Fibroblast of peridontal ligament (primary cell): ENCODE data around the gene AMH.

Experiments used
- DNase-seq: peaks from one replicate; pipeline ENCODE4 v3.0.0-alpha.2; 2010; ENCODE audit errors: extremely low read depth

Gene AMH

DNA sequence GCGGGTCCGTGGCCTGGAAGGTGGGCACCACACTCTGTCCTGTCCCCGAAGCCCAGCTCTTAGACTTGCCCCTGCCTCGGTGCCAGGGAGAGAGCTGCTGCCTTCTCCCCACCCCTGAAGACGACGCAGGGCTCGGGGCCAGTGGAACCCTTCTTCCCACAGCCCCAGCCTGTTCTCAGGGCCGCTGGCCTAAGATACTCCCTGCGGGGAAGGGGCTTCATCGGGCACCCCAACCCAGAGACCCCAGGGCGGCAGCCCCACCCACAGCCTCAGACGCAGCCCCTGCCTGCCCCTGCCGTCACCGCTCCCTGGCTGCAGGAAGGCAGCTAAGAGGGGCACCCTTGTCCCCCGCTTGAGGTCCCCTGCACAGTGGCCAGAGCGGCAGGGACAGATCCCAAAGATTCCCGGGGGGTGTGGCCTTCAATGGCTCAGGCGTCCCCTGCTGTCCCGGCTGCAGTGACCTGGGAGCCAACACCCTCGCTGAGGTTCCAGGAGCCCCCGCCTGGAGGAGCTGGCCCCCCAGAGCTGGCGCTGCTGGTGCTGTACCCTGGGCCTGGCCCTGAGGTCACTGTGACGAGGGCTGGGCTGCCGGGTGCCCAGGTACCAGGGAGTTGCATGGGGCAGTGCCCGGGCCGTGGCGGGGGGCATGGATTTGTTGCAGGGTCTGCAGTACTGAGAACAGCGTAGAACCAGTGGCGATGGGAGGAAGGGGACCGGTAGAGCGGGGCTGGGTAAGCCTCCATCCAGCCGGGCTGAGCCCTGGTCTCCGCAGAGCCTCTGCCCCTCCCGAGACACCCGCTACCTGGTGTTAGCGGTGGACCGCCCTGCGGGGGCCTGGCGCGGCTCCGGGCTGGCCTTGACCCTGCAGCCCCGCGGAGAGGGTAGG lies 1.0 kb downstream of the AMH start:
- no peak for DNase-seq

DNA sequence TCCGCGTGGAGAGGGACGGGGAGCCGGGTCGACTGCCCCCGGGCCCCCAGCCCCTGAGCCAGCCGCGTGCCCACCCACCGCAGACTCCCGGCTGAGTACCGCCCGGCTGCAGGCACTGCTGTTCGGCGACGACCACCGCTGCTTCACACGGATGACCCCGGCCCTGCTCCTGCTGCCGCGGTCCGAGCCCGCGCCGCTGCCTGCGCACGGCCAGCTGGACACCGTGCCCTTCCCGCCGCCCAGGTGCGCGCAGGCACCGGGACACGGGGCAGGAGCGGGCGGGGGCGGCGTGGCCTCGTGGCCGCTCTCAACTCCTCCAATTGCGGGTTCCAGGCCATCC lies 1.6 kb downstream of the AMH start:
- no peak for DNase-seq

DNA sequence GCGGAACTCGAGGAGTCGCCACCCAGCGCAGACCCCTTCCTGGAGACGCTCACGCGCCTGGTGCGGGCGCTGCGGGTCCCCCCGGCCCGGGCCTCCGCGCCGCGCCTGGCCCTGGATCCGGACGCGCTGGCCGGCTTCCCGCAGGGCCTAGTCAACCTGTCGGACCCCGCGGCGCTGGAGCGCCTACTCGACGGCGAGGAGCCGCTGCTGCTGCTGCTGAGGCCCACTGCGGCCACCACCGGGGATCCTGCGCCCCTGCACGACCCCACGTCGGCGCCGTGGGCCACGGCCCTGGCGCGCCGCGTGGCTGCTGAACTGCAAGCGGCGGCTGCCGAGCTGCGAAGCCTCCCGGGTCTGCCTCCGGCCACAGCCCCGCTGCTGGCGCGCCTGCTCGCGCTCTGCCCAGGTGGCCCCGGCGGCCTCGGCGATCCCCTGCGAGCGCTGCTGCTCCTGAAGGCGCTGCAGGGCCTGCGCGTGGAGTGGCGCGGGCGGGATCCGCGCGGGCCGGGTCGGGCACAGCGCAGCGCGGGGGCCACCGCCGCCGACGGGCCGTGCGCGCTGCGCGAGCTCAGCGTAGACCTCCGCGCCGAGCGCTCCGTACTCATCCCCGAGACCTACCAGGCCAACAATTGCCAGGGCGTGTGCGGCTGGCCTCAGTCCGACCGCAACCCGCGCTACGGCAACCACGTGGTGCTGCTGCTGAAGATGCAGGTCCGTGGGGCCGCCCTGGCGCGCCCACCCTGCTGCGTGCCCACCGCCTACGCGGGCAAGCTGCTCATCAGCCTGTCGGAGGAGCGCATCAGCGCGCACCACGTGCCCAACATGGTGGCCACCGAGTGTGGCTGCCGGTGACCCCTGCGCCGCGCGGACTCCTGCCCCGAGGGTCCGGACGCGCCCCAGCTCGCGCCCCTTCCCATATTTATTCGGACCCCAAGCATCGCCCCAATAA lies 2.3 kb downstream of the AMH start:
- DNase-seq, result no peak

DNA sequence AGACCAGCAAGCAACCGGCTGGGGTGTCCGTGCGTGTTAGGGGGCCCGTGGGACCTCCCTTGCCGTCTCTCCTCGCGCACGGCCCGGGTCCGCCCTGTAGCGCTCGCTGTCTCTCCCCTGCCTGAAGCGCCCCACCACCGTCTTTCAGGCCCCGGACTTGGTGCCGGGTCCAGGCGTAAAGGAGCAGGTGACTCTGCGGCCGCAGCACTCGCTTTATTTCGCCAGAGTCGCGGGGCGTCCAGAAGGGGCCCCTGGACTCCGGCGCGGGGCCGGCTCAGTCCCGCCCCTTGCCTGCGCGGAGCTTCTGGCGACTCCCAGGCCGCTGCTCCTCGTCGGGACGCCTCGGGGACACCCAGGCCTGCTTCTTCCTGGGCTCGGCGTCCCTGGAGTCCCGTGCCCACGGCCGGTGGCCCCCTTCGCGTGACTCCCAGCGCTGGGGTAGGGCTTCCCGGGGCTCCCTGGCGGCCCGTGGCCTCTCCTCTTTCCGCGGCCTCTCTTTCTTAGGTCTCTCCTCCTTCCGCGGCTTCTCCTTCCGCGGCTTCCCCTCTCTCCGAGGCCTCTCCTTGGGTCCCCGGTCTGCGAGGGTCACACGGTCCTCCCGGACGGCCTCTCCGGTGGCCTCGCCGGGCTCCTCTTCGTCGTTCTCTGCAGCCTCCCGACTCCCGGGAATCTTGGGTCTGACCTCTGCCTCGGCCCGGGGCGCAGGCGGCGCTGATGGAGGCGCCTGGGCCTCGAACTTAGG lies 3.1 kb downstream of the AMH start:
- DNase-seq, result no peak

DNA sequence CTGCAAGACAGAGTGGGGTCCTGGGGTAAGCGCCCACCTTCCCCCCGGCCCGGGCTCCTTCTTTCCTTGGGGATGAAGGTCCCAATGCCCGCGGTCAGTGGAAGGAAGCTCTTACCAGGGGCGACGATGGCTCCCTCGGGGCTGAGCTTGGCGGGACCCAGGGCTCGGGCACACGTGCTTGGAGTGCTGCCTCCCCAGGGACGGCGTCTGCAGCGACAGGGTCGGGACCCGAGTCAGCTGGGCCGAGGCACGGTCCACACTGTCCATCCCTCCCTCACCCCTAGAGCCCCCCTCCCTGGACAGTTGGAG lies 3.6 kb downstream of the AMH start:
- DNase-seq, result no peak

DNA sequence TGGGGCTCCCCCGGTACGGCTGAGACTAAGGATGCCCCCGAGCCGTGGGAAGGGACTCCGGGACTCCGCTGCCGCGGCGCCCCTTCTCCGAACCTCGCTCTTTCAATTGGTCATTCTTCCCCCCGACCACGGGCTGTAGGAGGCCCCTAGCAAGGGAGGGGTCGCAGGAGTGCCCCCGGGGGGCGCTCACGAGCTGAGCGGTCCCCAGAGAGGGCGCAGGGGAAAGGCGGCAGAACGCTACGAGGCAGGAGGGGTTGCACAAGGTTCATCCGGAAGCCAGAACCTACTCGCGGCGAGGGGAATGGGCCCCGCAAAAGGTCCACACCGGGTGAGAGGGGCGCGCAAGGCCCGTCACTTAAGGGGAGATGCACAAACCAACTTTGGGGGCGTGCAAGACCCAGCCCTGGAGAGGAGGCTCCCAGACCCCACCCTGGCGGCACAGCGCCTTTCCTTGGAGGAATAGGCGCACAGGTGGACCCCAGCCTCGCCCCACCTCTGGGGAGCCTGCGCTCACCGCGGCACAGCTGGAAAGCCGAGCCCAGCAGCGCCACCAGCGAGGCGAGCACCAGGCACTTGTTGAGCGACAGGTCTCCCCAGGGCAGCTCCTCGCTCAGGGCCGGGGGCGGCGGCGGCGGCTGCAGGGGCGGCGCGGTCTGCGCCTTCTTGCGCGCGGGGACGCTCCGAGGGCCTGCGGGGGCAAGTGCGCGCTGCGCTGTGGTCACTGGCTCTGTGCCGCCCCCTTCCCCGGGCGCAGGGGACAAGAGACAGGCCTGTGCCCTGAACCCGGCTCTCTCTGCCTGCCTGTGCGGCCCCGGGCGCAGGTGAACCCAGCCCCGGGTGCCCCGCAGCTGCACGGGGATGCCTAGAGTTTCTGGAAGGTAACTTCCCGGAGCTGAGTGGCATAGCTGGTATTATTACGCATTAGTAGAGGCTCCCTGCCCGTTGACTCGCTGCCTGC lies 4.3 kb downstream of the AMH start:
- DNase-seq, result no peak

DNA sequence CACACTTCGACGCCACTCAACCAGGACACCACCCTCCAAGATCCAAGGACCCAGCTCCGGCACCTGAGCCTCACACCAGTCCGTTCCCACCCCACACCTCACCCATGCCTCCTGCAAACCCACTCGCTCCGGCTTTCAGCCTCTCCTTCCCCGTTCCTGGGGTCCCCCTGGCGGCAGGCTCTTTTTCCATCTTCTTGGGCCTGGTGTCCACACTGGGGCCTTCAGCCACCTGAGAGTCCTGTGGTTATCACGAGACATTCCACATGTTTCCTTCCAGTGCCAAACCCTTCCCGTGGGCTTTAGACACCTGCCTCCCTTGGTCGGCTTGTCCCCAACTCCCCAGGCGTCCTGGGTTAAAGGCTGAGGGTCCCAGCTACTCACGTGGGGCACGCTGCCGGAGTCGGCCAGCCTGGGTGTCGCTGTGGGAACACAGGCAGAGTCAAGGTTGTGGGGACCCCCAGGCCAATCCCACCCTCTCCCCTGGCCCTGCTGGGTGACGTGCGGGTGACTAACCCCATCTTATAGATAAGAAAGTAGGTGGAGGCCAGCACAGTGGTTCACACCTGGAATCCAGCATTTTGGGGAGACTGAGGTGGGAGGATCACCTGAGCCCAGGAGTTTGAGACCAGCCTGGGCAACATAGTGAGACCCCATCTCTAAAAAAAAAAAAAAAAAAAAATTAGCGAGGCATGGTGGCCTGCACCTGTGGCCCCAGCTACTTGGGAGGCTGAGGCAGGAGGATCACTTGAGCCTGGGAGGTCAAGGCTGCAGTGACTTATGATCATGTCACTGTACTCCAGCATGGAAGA lies 5.1 kb downstream of the AMH start:
- DNase-seq, result no peak

DNA sequence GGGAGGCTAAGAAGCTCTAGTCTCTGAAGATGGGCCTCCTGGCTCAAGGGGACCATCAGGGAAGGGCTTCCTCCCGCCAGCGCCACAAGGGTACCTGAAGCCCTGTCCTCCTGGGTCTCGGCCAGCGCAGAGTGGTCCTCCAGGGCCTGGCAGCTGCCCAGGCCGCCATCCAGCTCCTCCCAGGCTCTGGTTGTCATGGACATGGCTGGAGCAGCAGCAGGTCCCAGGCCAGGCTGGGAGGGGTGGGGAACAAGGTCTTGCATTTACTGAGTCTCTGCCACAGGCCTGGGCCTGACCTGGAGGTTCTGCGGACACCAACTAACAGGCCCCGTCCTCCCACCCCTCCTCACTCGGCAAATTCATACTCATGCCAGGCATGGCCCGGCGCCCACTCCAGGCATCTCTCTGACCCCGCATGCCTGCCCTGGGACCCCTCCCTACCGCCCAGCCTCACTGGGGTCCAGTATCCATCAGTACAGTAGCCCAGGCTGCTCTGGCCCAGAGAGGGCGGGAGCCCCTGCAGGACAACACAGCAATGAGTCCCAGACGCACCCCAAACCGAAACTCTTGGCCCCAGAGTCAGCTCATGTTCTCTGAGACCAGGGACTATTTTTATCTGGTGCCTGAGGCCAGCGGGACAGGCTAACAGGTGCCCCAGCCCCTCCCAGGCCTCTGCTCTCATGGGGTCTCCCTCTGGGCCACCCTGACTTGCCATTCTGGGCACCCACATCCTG lies 6.2 kb downstream of the AMH start:
- no peak for DNase-seq

DNA sequence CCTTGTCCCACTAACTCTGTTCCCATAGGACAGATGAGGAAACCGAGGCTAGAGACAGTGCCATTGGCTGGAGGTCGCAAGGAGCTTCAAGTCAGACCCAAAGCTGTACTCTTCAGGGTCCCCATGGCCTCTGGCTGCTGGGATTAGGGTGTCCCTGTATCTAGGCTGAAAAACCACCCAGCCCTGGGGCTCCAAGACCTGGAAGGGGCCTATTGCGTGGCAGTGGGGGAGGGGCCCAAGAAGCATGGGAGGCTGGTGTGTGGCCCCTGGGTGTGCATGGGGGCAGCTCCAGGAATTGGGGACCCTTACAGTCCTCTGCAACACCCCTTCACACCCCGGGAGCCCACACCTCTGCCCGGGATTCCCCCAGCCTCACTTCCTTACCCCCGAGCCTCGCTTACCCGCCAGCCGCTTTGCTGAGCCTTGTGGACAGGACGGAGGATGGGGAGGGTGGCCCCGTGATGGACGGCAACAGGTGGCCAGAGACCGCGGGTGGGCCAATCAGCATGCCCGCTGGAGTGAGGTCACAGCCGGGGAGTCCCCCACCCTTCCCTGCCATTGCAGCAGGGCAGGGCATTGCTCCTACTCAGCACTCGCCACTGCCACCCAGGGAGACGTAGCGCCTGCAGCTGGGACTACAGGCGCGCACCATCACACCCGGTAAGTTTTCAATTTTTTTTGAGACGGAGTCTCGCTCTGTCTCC lies 7.0 kb downstream of the AMH start, which contains the start of gene JSRP1:
JSRP1 (minus strand) TSS at position 436 of the 704 bp plus-strand sequence. CDS start 1,103 bp downstream, outside the sequence.
- no peak for DNase-seq

DNA sequence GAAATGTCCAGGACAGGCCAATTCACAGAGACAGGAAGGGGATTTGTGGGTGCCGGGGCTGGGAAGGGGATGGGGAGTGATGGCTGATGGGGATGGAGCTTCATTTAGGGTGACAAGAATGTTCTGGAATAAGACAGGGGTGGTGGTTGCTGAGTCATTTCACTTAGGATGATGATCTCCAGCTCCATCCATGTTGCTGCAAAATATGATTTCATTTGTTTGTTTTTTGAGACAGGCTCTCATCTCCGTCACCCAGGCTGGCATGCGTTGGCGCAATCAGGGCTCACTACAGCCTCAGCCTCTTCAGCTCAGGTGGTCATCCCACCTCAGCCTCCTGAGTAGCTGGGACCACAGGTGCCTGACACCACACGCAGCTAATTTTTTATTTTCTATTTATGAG lies 10.2 kb downstream of the AMH start:
- peak; percentile 41 for DNase-seq

DNA sequence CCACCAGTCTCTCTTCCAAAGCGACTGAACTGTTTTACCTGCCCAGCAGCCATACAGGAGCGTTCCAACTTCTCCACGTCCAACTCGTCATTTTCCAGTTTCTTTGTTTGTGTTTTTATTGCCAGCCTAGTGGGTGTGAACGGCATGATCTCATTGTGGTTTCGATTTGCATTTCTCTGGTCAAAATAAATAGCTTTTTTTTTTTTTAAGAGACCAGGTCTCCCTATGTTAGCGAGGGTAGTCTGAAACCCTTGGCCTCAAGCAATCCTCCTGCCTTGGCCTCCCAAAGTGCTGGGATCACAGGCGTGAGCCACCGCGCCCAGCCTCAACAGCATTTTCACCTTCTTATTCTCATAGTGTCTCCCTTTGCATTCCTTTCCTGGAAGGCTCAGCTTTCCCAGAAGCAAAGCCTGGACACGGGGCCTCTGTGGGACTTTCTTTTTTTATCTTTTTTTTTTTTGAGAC lies 11.2 kb downstream of the AMH start:
- peak; percentile 42 for DNase-seq

DNA sequence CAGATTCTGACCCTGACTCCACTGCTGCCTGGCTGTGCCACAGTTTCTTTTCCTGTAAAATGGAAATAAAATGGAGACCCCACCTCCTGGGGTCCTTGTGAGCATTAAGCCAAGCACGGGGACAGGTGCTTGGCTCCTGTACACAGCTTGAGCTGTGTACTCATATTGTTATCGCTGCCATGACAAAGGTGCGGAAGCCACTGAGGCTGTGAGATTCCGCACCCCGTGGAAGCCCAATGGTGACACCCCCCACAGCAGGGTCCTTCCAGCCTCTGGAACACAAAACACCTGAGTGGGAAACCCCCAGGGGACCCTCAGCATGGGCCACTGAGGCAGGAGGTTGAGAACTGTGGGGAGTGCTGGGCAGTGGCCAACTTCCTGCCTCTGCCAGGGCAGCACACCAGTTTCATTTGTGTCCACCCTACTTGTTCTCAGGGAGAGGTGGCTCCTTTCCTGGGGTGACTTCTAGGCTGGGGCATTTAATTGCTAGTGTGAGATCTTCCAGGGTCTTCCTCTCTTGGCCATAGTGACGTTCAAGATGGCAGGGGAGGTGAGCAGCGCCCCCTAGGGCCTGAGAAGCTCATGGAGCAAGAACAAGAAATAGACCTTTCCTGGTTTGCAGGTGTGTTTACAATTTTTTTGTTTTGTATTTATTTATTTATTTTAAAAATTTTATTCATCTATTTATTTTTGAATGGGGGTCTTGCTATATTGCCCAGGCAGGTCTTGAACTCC lies 12.5 kb downstream of the AMH start:
- DNase-seq, result no peak

DNA sequence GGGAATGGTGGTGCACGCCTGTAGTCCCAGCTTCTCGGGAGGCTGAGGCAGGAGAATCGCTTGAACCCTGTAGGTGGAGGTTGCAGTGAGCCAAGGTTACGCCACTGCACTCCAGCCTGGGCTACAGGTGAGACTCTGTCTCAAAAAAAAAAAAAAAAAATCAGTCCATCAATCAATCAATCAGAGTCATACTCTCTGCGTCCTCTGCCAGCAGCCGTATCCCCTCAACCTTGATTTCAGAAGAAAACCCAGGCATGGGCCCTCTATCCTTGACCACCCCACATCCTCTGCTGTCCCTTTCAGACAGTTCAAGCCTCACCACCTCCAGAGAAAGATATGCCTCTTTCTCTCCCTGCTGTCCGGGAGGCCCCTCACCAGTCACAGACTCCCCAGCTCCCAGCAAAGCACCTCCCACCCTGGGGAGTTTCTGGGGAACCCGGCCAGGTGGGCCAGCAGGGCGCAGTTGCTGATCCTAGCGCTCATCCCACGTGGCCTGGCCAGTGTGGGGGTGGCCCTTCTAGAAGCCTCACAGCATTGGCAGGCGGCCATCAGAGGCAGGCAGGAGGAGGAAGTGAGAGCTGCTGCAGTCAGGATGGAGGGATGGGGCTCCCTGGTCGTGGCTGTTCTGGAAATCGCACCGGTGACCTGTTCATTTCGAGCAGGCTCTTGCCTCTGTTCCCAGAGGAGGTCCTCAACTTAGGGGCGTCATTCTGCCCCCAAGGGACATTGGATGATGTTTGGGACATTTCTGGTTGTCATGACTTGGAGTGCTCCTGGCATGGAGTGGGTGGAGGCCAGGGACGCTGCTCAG lies 17.3 kb downstream of the AMH start:
- peak; percentile 58 for DNase-seq

DNA sequence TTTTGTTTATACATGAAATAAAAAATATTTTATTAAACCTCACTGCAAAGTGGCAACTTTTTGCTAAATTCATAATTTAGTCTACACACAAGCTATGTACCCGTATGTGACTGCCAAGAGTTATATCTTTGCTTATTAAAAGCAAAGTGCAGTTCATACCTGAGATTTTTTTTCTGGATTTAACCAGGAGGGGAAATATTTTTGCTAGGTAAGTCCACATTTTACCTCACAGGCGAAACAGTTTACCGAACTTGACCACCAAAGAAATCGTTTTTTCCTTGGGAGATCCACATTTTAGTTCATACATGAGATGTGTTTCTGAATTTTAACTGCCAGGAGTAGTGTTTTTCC lies 19.3 kb downstream of the AMH start:
- DNase-seq, result no peak

DNA sequence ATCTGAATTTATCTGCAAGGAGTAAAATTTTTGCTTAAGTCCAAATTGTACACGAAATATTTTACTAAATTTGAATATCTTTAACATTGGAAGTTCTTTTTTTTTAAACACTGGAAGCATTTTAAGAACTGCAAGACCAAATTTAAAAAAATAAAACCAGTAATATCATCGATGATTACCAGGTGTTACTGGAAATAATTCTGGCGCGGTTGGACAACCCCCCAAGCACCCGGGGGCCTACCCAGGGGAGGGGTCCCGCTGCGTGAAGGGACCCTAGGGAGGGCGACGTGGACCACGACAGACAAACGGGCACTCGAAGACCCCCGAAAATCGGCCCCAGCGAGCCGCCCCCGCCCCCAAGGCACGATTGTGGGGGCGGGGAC lies 19.7 kb downstream of the AMH start:
- no peak for DNase-seq

DNA sequence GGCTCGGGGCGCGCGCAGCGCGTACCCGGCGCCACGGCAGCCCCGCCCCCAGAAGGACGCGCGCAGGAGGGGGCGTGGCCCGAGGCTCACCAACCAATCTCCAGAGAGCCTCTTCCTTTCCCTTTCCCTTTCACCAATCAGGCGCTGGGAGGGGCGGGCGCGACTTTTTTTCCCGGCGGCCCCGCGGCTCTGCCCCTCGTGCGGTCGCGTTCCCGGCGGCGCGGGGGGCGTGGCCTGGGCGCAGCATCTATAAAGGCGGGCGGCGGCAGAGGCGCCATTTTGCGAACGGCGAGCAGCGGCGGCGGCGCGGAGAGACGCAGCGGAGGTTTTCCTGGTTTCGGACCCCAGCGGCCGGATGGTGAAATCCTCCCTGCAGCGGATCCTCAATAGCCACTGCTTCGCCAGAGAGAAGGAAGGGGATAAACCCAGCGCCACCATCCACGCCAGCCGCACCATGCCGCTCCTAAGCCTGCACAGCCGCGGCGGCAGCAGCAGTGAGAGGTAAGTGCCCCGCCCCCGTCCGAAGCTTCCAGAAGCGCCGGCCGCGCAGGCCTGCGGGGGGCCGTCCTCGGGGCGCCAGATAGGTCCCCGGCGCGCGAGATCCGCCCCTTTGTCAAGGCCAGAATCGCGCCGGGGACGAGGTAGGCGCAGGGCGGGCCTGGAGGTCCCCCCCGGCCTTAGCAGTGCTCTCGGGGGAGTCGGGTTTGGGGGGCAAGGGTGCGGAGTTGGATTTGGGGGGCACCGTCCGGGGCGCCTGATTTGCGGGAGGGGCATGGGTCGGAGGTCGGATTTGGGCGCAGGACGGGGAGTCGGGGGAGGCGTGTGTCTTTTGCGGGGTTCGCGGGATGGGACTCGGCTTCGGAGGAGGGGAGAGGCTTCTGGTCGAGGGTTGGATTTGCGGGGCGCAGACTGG lies 20.4 kb downstream of the AMH start:
- DNase-seq, result peak; percentile 94

DNA sequence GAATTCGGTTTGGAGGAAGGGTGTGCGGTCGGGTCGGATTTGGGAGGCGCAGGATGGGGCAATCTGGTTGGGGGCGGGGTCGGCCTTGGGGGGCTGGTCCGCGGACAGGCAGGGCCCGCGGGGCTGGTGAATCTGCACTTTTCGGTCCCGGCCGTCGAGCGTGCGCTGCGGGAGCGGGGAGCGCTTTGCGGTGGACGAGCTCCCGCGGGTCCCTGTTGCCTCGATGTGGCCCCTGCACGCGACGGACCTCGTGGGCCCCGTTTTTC lies 21.0 kb downstream of the AMH start:
- DNase-seq, result peak; percentile 24
